H1 (cell line): Measurements from ENCODE around the gene GDF2.

Experiments used
- CHD2 ChIP-seq: IDR thresholded peaks from 2 replicates; pipeline ENCODE4 v1.6.1; 2012; ENCODE audit warnings: low read length, improper control_type of control experiment
- CTCF ChIP-seq, 3 experiments: IDR thresholded peaks; 1 replicate in 2 of 3; 2 replicates in 1 of 3; pipeline versions ENCODE4 v1.5.1 to v1.6.1; 2011; ENCODE audit warnings: low read length in 3 of 3, mild to moderate bottlenecking in 3 of 3, inconsistent platforms in 2 of 3, low read depth in 1 of 3, moderate library complexity in 1 of 3; ENCODE audit not compliant: insufficient read depth in 1 of 3; ENCODE audit errors: control extremely low read depth in 1 of 3
- EZH2 ChIP-seq: fragments of 200-600 bp; sonication (generic); IDR thresholded peaks from 2 replicates; pipeline ENCODE4 v1.7.1; 2012; ENCODE audit warnings: low read depth, mild to moderate bottlenecking, moderate library complexity, low read length, inconsistent platforms; ENCODE audit not compliant: severe bottlenecking
- FOSL1 ChIP-seq: IDR thresholded peaks from 2 replicates; pipeline ENCODE4 v1.6.1; 2011; ENCODE audit warnings: mild to moderate bottlenecking, low read depth, low read length, moderate library complexity; ENCODE audit not compliant: insufficient read depth
- PHF8 ChIP-seq: fragments of 200-600 bp; sonication (generic); conservative IDR thresholded peaks from 2 replicates; pipeline ENCODE4 v1.7.1; 2012; ENCODE audit warnings: low read depth, mild to moderate bottlenecking, inconsistent platforms, low read length, moderate library complexity
- POLR2A ChIP-seq, 2 experiments: IDR thresholded peaks; 1 replicate in 1 of 2; 2 replicates in 1 of 2; pipeline ENCODE4 v1.6.1; 2011; ENCODE audit warnings: low read depth in 2 of 2, low read length in 2 of 2, mild to moderate bottlenecking in 2 of 2; ENCODE audit errors: control extremely low read depth in 1 of 2
- POLR2AphosphoS5 ChIP-seq: IDR thresholded peaks from 2 replicates; pipeline ENCODE4 v1.6.1; 2011; ENCODE audit warnings: low read depth, low read length
- RAD21 ChIP-seq, 2 experiments: IDR thresholded peaks in 1 of 2; conservative IDR thresholded peaks in 1 of 2; 2 replicates each; pipeline ENCODE4 v1.6.1; 2011; ENCODE audit warnings: low read depth in 2 of 2, low read length in 2 of 2, improper control_type of control experiment in 1 of 2, inconsistent platforms in 1 of 2, mild to moderate bottlenecking in 1 of 2, moderate library complexity in 1 of 2
- SP1 ChIP-seq: IDR thresholded peaks from 2 replicates; pipeline ENCODE4 v1.6.1; 2011; ENCODE audit warnings: low read depth, low read length
- TCF12 ChIP-seq: IDR thresholded peaks from 2 replicates; pipeline ENCODE4 v1.6.1; 2011; ENCODE audit warnings: low read depth, mild to moderate bottlenecking, low read length

GRCh38 chr10:47303866-47304265, 18.4 kb upstream of the GDF2 start:
- TF ChIP-seq SP1 (no peak), EZH2 (no peak), RAD21 (IDR thresholded peaks at IDR 0.05 in 1 of 2, conservative IDR thresholded peaks at IDR 0.05 in 1 of 2; ENCODE audit: low read depth in 2 of 2, low read length in 2 of 2) (no peak), POLR2AphosphoS5 (no peak), CTCF (IDR thresholded peaks at IDR 0.05; ENCODE audit: control extremely low read depth in 1 of 3, insufficient read depth in 1 of 3, low read depth in 1 of 3, low read length in 3 of 3) (no peak), CHD2 (no peak), PHF8 (no peak), POLR2A (IDR thresholded peaks at IDR 0.05; ENCODE audit: control extremely low read depth in 1 of 2, low read depth in 2 of 2, low read length in 2 of 2) (no peak), FOSL1 (no peak), TCF12 (no peak)
